SK-N-SH treated with all-trans-retinoic acid at 6 μM for 48 hours (cell line): ENCODE measurements around the gene TCEAL3.
A peak's percentile ranks its signal among the peaks of the same experiment; 100 is the strongest.

Experiments
- ATAC-seq: fragments of 200-7000 bp; cut with Tn5 transposase; 3 replicates; pipeline ENCODE4 v1.9.1; 2020; ENCODE audit warnings: mild to moderate bottlenecking, moderate library complexity
- ARNTL ChIP-seq: fragments of 450-650 bp; formaldehyde crosslinking; IDR thresholded peaks from 2 replicates; pipeline ENCODE4 v1.5.0; 2020; ENCODE audit warnings: low read depth, mild to moderate bottlenecking, moderate library complexity, borderline replicate concordance
- CSDC2 ChIP-seq: fragments of 250-450 bp; sonication (Bioruptor Pico); IDR thresholded peaks from 2 replicates; pipeline ENCODE4 v1.5.0; 2020; ENCODE audit warnings: mild to moderate bottlenecking, moderate library complexity
- ESRRG ChIP-seq: fragments of 250-450 bp; sonication (Bioruptor Pico); IDR thresholded peaks from 2 replicates; pipeline ENCODE4 v1.6.1; 2021; ENCODE audit warnings: mild to moderate bottlenecking
- GLIS3 ChIP-seq: fragments of 250-450 bp; sonication (Bioruptor Pico); IDR thresholded peaks from 2 replicates; pipeline ENCODE4 v1.5.0; 2020; ENCODE audit warnings: mild to moderate bottlenecking, moderate library complexity
- ISL1 ChIP-seq: fragments of 250-450 bp; sonication (Bioruptor Pico); IDR thresholded peaks from 2 replicates; pipeline ENCODE4 v2.1.2; 2022; ENCODE audit warnings: mild to moderate bottlenecking, moderate library complexity
- OSR1 ChIP-seq: fragments of 250-450 bp; sonication (Bioruptor Pico); IDR thresholded peaks from 2 replicates; pipeline ENCODE4 v1.8.0; 2022; ENCODE audit warnings: moderate library complexity, mild to moderate bottlenecking, inconsistent platforms
- PATZ1 ChIP-seq: fragments of 250-450 bp; sonication (Bioruptor Pico); IDR thresholded peaks from 2 replicates; pipeline ENCODE4 v1.8.0; 2020; ENCODE audit warnings: mild to moderate bottlenecking, moderate library complexity, borderline replicate concordance
- PPARA ChIP-seq: fragments of 250-450 bp; sonication (Bioruptor Pico); IDR thresholded peaks from 2 replicates; pipeline ENCODE4 v1.5.0; 2020; ENCODE audit warnings: mild to moderate bottlenecking, borderline replicate concordance
- RARB ChIP-seq: fragments of 250-450 bp; sonication (Bioruptor Pico); IDR thresholded peaks from 2 replicates; pipeline ENCODE4 v1.8.0; 2021; ENCODE audit warnings: mild to moderate bottlenecking, moderate library complexity
- SNAI2 ChIP-seq: fragments of 250-450 bp; sonication (Bioruptor Pico); IDR thresholded peaks from 2 replicates; pipeline ENCODE4 v1.5.0; 2020; ENCODE audit warnings: mild to moderate bottlenecking, moderate library complexity
- TCF4 ChIP-seq: fragments of 250-450 bp; sonication (Bioruptor Pico); IDR thresholded peaks from 2 replicates; pipeline ENCODE4 v1.8.0; 2021; ENCODE audit warnings: mild to moderate bottlenecking, moderate library complexity, borderline replicate concordance
- TOX ChIP-seq: fragments of 250-450 bp; sonication (Bioruptor Pico); IDR thresholded peaks from 2 replicates; pipeline ENCODE4 v1.8.0; 2021; ENCODE audit warnings: mild to moderate bottlenecking, moderate library complexity, borderline replicate concordance
- TSHZ2 ChIP-seq: fragments of 250-450 bp; sonication (Bioruptor Pico); IDR thresholded peaks from 2 replicates; pipeline ENCODE4 v1.5.0; 2020; ENCODE audit warnings: mild to moderate bottlenecking, moderate library complexity
- ZC3H10 ChIP-seq: fragments of 250-450 bp; sonication (Bioruptor Pico); IDR thresholded peaks from 2 replicates; pipeline ENCODE4 v1.5.1; 2021; ENCODE audit warnings: mild to moderate bottlenecking, moderate library complexity
- ZFP3 ChIP-seq: fragments of 250-450 bp; sonication (Bioruptor Pico); IDR thresholded peaks from 2 replicates; pipeline ENCODE4 v1.5.0; 2020; ENCODE audit warnings: mild to moderate bottlenecking, moderate library complexity
- ZFP30 ChIP-seq: fragments of 450-650 bp; formaldehyde crosslinking; IDR thresholded peaks from 2 replicates; pipeline ENCODE4 v1.5.0; 2022; ENCODE audit warnings: mild to moderate bottlenecking, moderate library complexity
- ZNF565 ChIP-seq: fragments of 450-650 bp; formaldehyde crosslinking; conservative IDR thresholded peaks from 2 replicates; pipeline ENCODE4 v1.5.0; 2020; ENCODE audit warnings: low read depth, mild to moderate bottlenecking, moderate library complexity
- ZNF70 ChIP-seq: fragments of 450-650 bp; formaldehyde crosslinking; IDR thresholded peaks from 2 replicates; pipeline ENCODE4 v1.5.0; 2020; ENCODE audit warnings: mild to moderate bottlenecking, moderate library complexity
- ZNF8 ChIP-seq: fragments of 450-650 bp; formaldehyde crosslinking; IDR thresholded peaks from 2 replicates; pipeline ENCODE4 v1.5.0; 2020; ENCODE audit warnings: mild to moderate bottlenecking, moderate library complexity
- TF ChIP-seq, protein P1 (sequence below): fragments of 250-450 bp; sonication (Bioruptor Pico); IDR thresholded peaks from 2 replicates; pipeline ENCODE4 v1.8.0; 2021; ENCODE audit warnings: low read depth, mild to moderate bottlenecking, moderate library complexity, borderline replicate concordance
- TF ChIP-seq, protein P2 (sequence below): fragments of 250-450 bp; sonication (Bioruptor Pico); IDR thresholded peaks from 2 replicates; pipeline ENCODE4 v1.5.1; 2021; ENCODE audit warnings: mild to moderate bottlenecking, moderate library complexity

Gene TCEAL3

GRCh38 chrX:103562801-103563200, 45.0 kb upstream of the TCEAL3 start (continued):
- TF ChIP-seq TSHZ2 (CRISPR knock-in tag): no peak
- no peak for TF ChIP-seq ZNF565 (CRISPR knock-in tag)
- TF ChIP-seq PPARA (CRISPR knock-in tag): no peak
- no peak for TF ChIP-seq ZFP30 (CRISPR knock-in tag)
- TF ChIP-seq ARNTL (CRISPR knock-in tag): no peak

DNA sequence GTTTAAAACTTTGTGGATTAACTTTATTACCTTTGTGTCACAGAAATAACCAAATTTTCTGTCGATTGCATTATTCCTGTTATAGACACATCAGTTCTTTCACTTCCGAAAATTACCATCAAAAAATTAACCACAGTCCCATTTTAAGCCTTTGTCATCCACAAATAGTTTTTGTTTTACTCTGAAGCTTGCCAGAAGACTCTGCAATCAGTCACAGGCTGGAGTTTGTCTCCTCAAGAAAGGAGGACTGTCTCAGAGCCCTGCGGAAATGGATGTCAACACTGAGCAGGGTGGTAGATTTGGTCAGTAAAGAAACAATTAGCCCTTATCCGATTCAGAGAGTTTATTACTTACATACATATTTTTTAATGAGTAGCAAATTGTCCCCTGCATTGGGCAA, 42.6 kb upstream of the TCEAL3 start:
- no peak for ATAC-seq
- no peak for TF ChIP-seq ZNF8 (CRISPR knock-in tag)
- TF ChIP-seq, protein P1, sequence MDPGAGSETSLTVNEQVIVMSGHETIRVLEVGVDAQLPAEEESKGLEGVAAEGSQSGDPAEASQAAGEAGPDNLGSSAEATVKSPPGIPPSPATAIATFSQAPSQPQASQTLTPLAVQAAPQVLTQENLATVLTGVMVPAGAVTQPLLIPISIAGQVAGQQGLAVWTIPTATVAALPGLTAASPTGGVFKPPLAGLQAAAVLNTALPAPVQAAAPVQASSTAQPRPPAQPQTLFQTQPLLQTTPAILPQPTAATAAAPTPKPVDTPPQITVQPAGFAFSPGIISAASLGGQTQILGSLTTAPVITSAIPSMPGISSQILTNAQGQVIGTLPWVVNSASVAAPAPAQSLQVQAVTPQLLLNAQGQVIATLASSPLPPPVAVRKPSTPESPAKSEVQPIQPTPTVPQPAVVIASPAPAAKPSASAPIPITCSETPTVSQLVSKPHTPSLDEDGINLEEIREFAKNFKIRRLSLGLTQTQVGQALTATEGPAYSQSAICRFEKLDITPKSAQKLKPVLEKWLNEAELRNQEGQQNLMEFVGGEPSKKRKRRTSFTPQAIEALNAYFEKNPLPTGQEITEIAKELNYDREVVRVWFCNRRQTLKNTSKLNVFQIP: no peak
- TF ChIP-seq PPARA (CRISPR knock-in tag): no peak
- no peak for TF ChIP-seq GLIS3 (CRISPR knock-in tag)
- TF ChIP-seq CSDC2 (CRISPR knock-in tag): no peak
- no peak for TF ChIP-seq ISL1 (CRISPR knock-in tag)
- no peak for TF ChIP-seq TSHZ2 (CRISPR knock-in tag)
- no peak for TF ChIP-seq SNAI2 (CRISPR knock-in tag)
- no peak for TF ChIP-seq OSR1
- no peak for TF ChIP-seq ZFP3 (CRISPR knock-in tag)

DNA sequence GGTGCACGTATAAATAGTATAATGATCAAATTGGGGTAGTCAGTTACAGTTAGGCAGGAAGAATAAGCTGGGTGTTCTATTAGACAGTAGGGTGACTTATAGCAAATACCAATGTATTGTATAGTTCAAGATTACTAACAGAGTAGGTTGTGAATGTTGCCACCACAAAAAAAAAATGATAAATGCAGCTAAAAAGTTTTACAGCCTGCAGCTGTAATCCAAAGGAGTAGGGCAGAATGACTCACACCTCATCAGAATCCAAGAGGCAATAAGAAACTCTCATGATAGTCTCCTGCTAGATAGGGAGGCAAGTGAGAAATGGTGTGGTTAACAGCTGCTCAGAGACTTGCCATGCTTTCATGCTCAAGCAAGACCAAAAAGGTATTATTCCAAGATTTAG, 42.0 kb upstream of the TCEAL3 start:
- TF ChIP-seq PATZ1 (CRISPR knock-in tag) (no peak), ZFP30 (CRISPR knock-in tag) (no peak), SNAI2 (CRISPR knock-in tag) (no peak), ISL1 (CRISPR knock-in tag) (no peak), RARB (no peak), ZNF565 (CRISPR knock-in tag) (no peak), GLIS3 (CRISPR knock-in tag) (no peak), CSDC2 (CRISPR knock-in tag) (no peak), ZNF8 (CRISPR knock-in tag) (no peak), ESRRG (CRISPR knock-in tag) (no peak), TSHZ2 (CRISPR knock-in tag) (no peak), ARNTL (CRISPR knock-in tag) (no peak), TCF4 (CRISPR knock-in tag) (no peak), ZNF70 (CRISPR knock-in tag) (no peak), ZC3H10 (CRISPR knock-in tag) (no peak), TOX (CRISPR knock-in tag) (no peak), ZFP3 (CRISPR knock-in tag) (no peak)
- TF ChIP-seq, protein P1: no peak
- TF ChIP-seq, protein P2, sequence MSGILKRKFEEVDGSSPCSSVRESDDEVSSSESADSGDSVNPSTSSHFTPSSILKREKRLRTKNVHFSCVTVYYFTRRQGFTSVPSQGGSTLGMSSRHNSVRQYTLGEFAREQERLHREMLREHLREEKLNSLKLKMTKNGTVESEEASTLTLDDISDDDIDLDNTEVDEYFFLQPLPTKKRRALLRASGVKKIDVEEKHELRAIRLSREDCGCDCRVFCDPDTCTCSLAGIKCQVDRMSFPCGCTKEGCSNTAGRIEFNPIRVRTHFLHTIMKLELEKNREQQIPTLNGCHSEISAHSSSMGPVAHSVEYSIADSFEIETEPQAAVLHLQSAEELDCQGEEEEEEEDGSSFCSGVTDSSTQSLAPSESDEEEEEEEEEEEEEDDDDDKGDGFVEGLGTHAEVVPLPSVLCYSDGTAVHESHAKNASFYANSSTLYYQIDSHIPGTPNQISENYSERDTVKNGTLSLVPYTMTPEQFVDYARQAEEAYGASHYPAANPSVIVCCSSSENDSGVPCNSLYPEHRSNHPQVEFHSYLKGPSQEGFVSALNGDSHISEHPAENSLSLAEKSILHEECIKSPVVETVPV (CRISPR knock-in tag): no peak
- peak; percentile 59 for ATAC-seq
